Activated CD4-positive, alpha-beta T cell treated with anti-CD3 and anti-CD28 coated beads for 24 hours (primary cell): ENCODE measurements around the gene SLC2A3.
"Not testable (repeated sequence)": the region's sequence is repeated elsewhere in the genome, so short reads cannot be mapped to it uniquely, and the experiment has no call there.

ENCODE experiments used
- DNase-seq, 2 donors: peaks; one replicate each; pipeline ENCODE4 v3.0.0-alpha.2; 2020; ENCODE audit warnings: low read depth in 2 of 2

The SLC2A3 gene

GRCh38 chr12:7935590-7936581, at the start of gene SLC2A3:
Gene SLC2A3 (minus strand): TSS chr12:7936187. CDS start chr12:7936034, 153 bp downstream.
- peak; percentile 61 to 64 for DNase-seq

GRCh38 chr12:7984900-7985299, 48.9 kb upstream of the SLC2A3 start:
- DNase-seq = no peak

DNA sequence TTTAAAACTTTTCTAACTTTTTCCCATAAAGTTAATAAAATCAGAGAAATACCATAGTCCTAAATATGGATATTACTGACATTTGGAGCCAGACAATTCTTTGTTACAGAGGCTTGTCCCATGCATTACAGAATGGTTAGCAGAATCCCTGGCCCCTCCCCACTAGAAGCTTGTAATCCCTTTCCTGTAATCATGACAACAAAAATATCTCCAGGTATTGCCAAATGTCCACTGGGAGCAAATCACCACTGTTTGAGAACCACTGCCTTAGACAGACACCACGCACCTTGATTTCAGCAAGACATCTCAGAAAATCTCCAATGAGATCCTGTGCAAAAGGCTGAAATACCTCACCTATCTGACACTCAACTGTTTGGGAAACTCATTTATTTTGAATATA, 47.5 kb upstream of the SLC2A3 start:
- not testable (repeated sequence) for DNase-seq

- not testable (repeated sequence) for DNase-seq
Observed at GRCh38 chr12:7983019-7983418, 47.0 kb upstream of the SLC2A3 start.

- not testable (repeated sequence) for DNase-seq
Observed at GRCh38 chr12:7982332-7982735, 46.3 kb upstream of the SLC2A3 start.

DNA sequence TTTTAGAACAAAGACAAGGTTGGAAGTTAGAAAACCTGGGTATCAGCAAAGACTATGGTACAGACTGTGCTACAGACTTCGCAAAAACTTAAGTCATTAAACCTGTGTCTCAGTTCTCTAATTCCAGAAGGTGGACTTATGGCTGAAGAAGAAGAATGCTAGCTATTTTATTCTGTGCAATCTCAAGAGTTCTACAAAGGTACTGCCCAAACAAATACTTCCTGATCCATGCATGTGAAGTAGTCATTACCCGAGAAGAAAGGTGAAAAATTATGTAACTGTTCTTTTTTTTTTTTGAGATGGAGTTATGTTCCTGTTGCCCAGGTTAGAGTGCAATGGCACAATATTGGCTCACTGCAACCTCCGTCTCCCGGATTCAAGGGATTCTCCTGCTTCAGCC, 45.5 kb upstream of the SLC2A3 start:
- no peak for DNase-seq

- DNase-seq = not testable (repeated sequence)
Observed at GRCh38 chr12:7977351-7978124, 41.6 kb upstream of the SLC2A3 start.

- no peak for DNase-seq
Observed at GRCh38 chr12:7973457-7973825, 37.5 kb upstream of the SLC2A3 start.

DNA sequence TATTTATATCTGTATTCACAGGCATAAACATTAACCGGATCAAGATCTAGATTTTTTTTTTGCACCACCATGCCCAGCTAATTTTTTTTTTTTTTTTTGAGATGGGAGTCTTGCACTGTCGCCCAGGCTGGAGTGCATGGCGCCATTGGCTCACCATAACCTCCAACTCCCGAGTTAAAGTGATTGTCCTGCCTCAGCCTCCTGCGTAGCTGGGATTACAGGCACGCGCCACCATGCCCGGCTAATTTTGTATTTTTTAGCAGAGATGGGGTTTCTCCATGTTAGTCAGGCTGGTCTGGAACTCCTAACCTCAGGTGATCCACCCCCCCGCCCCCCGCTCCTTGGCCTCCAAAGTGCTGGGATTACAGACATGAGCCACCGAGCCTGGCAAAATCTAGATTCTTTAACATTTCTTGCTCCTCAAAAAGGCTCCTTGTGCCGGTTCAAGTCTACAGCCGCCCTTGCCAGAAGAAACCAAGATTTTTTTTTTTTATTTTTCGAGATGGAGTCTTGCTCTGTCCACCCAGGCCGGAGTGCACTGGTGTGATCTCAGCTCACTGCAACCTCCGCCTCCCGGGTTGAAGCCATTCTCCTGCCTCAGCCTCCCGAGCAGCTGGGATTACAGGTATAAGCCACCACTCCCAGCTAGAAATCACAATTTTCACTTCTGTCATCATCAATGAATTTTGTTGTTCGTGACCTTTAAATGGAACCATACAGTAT, 36.9 kb upstream of the SLC2A3 start:
- DNase-seq = no peak

DNA sequence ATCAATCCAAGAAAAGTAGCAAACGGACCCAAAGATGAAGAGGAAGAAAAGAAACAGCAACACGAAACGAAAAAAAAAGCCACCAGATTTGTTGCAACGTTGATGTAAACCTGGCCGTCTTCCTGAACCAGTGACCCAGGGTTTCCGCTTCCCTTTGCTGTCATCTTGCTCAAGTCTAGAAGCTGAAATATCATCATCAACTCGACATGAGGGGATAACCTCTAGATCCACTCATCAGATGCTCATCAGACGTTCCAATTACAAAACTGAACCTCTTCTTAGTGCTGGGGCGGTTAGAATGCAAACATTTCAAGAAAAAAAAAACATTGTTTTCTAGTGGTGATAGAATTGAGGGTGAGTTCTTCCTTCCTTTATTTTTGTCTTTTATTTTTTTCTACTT, 36.3 kb upstream of the SLC2A3 start:
- DNase-seq = not testable (repeated sequence)

DNA sequence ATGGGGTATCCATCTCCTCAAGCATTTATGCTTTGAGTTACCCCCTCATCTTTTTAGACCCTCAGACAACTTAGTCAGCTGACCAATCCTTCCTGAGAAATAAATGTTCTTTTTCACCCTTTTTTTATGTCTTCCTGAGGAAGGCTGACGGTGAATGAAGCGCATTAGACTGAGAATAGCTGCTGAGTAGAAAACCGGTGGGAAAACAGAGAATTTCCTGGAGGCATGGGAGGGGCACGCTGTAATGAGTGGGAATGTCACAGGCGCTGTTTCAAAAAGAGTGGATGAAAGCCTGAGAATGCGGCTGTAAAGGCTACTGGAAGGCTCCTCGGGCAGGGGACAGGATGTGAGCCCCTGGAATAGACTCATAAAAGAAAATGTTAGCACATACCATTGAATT, 35.8 kb upstream of the SLC2A3 start:
- DNase-seq = not testable (repeated sequence)

DNA sequence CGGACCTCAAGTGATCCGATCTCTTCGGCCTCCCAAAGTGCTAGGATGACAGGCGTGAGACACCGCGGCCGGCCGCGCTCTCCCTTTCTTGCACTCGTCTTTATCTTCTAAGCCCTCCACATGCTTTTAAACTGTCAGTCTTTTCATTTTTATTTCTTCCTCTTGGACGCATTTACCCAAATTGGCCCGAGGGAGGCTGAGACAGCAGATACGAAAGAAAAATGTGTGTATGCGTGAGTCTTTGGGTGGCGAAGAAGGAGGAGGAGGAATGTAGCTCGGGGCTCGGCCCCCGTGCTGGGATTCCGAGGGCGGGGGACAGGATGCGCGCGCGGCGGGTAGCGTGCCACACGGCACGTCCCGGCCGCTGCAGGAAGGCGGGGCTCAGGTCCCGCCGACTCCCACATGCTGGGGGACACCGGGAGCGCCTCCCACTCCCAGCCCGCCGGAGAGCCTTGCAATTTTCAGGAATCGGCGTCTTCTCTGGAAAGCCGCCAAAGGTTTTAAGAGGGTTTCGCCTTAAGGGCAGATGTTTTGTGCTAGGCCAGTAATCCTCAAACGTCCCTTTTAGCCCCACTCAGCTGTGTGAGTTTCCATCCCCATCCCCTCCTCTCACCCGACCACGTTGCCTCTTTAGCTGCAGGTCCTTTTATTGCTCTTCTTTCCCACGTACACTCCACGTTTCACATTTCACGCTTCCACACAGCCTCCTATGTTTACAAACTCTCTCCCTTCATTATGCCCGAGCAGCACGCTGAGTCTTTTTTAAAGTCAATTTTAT, 34.7 kb upstream of the SLC2A3 start:
- DNase-seq = peak; percentile 74 to 90

DNA sequence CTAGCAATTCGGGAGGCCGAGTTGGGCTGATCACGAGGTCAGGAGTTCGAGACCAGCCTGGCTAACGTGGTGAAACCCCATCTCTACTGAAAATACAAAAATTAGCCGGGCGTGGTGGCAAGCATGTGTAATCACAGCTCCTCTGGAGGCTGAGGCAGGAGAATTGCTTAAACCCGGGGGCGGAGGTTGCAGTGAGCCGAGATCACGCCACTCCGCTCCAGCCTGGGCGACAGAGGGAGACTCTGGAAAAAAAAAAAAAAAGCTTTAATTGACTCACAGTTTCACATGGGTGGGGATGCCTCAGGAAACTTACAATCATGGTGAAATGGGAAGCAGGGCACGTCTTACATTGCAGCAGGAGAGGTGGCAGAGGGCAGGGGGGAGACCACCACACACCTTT, 30.6 kb upstream of the SLC2A3 start:
- no peak for DNase-seq

DNA sequence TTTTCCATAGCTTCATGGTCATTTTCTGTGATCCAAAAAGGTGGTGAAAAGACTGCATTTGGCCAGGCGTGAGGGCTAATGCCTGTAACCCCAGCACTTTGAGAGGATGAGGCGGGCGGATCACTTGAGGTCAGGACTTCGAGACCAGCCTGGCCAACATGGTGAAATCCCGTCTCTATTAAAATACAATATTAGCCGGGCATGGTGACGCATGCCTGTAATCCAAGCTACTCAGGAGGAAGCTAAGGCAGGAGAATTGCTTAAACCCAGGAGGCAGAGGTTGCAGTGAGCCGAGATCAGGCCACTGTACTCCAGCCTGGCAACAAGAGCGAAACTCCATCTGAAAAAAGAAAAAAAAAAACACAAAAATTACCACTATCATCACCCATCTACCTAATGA, 28.7 kb upstream of the SLC2A3 start:
- DNase-seq = not testable (repeated sequence)

- DNase-seq = no peak
Observed at GRCh38 chr12:7961395-7962178, 25.6 kb upstream of the SLC2A3 start.

DNA sequence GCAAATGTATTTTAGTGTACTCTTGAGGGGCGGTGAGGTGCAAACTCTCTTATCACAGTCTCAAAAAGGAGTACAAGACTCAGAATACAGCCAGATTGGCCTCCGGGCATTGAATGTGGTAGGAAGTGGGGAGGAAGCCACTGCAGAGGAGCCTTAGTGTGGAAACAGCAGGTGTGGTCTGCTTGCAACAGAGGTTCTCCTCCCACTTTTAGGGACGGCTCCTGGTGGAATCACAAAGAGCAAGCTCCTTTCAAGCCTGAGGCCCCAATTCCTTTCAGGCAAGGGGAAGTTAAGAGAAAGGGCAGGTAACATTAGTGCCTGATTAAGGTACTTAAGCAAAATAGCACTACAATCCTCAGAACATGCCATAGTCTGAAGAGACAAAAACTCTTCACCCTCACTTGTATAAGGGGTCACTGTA, 23.7 kb upstream of the SLC2A3 start:
- no peak for DNase-seq

DNA sequence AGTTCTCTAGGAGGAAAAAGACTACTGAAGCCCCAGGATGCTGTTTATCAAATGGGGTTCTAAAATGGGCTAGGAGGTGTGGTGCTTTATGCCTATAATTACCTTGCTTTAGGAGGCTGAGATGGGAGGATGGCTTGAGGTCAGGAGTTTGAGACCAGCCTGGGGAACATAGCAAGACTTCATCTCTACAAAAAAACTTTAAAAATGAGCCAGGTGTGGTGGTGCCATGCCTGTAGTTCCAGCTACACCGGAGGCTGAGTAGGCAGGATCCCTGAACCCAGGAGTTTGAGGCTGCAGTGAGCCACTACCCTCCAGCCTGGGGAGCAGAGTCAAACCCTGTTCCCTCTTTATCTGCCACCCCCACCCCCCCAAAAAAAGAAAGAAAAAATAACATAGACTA, 23.3 kb upstream of the SLC2A3 start:
- no peak for DNase-seq

DNA sequence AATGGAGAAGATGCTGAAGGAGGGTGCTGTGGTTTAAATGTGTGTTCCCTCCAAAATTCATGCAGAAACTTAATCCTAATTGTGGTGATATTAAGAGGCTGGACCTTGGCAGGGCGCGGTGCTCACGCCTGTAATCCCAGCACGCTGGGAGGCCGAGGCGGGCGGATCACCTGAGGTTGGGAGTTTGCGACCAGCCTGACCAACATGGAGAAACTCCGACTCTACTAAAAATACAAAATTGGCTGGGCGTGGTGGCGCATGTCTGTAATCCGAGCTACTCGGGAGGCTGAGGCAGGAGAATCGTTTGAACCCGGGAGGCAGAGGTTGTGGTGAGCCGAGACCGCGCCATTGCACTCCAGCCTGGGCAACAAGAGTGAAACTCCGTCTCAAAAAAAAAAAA, 18.9 kb upstream of the SLC2A3 start:
- not testable (repeated sequence) for DNase-seq

DNA sequence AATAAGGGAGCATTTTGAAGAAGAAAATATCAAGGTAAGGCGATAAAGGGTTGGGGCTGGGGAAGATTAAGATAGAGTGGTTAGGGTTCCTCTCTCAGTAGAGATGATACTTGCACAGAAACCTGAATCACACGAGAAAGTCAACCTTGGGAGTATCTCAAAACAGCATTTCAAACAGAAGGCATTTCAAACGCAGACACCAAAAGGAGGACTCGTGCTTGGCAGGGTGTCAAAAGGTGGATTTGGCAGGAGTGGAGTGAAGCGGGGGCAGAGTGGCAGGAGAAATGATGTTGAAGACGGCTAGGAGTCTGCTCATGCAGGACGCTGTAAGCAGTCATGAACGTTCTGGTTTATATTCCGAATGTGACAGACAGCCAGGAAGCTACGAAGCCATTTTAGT, 18.4 kb upstream of the SLC2A3 start:
- not testable (repeated sequence) for DNase-seq

DNA sequence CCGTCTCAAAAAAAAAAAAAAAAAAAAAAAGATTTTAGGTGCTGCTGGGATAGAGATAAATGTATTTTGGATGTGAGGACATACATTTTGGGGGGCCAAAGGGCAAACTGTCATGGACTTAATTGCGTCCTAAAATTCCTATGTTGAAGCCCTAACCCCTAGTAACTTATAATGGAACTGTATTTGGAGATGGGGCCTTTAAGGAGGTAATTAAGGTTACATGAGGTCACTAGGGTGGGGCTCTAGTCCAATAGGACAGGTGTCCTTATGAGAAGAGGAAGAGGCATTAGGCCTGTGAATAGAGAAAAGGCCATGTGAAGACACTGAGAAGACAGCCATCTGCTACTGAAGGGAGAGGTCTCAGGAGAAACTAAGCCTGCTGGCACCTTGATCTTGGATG, 17.9 kb upstream of the SLC2A3 start:
- DNase-seq = not testable (repeated sequence)
